Measurements from ENCODE around the gene MADD. TPM values are rescaled to one million over a fixed set of nuclear protein-coding genes. Genes with fewer than 3 reads are reported as not detected.

Gene MADD
- total and polyA plus RNA-seq, 10 of the 15 experiments (the other 5 are each of a cell fraction or from before 2014, with no cell fraction given): 0.47 to 35.4 (median 17.6) TPM

- peak; percentile 70 for FAIRE-seq
- Histone ChIP-seq H3K79me2 (ENCODE audit: control insufficient read depth, insufficient read depth, low read length) (no peaks in the 10 kb centered on the region; the same call in 1 of the 2 replicates), H2AFZ (ENCODE audit: control insufficient read depth, low read depth, low read length) (no peak overlapping the region), H3K27ac (ENCODE audit: control insufficient read depth, insufficient read depth) (no peak overlapping the region), H3K4me1 (ENCODE audit: control insufficient read depth, insufficient read depth, low read length) (no peaks in the 10 kb centered on the region), H3K4me2 (ENCODE audit: control insufficient read depth, insufficient read depth) (no peak overlapping the region), H3K9me3 (replicated peaks; ENCODE audit: control insufficient read depth, insufficient read depth, low read length) (no peaks in the 10 kb centered on the region; the same call in 2 of the 3 replicates), H3K27me3 (replicated peaks in 1 of 2; ENCODE audit: control insufficient read depth in 2 of 2, insufficient read depth in 2 of 2, low read length in 1 of 2) (no peaks in the 10 kb centered on the region), H3K36me3 (ENCODE audit: control insufficient read depth in 2 of 2, insufficient read depth in 2 of 2, low read length in 1 of 2) (peaks cover 3% of the 10 kb centered on the region in 2 experiments; a peak in 3 of 4 replicates), H4K20me1 (ENCODE audit: control insufficient read depth, insufficient read depth) (no peaks in the 10 kb centered on the region), H3K9ac (ENCODE audit: control insufficient read depth, insufficient read depth, low read length) (no peak overlapping the region), H3K4me3 (no peak overlapping the region)
- intact Hi-C loops (cut with micrococcal nuclease; ENCODE audit: unreplicated experiment) (no loop called here), in situ Hi-C loops (cut with MboI) (no loop called here)
- POLR2A ChIA-PET: no interaction called here
- 97% methylated on average over 8 of the region's 9 CpGs for WGBS (ENCODE audit: insufficient coverage, insufficient replicate concordance, low lambda C conversion rate, missing lambda C conversion rate)
- SMC1A ChIA-PET (ENCODE audit: uncharacterized antibody, unreplicated experiment): no interaction called here
- BruUV-seq (replicated peaks): no TSS peak
- CTCF ChIA-PET: no interaction called here
- RAD21 ChIA-PET (ENCODE audit: unreplicated experiment): no interaction called here
- ATAC-seq: no peak
- DNase-seq (ENCODE audit: low read depth, low spot score): no peak
- no peak for TF ChIP-seq CBFB (IDR thresholded peaks at IDR 0.05; ENCODE audit: low read depth)
- TF ChIP-seq ZNF207 (IDR thresholded peaks at IDR 0.05; ENCODE audit: borderline replicate concordance): no peak
- TF ChIP-seq, protein P1, sequence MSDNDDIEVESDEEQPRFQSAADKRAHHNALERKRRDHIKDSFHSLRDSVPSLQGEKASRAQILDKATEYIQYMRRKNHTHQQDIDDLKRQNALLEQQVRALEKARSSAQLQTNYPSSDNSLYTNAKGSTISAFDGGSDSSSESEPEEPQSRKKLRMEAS (IDR thresholded peaks at IDR 0.05; ENCODE audit: low read depth, low read length): no peak
- TF ChIP-seq NFYB (IDR thresholded peaks at IDR 0.05; ENCODE audit: insufficient read depth, low read depth, low read length): no peak
- peak; percentile 72; the same call in 1 of the 2 replicates for TF ChIP-seq TARDBP (IDR thresholded peaks at IDR 0.05; ENCODE audit: borderline replicate concordance)
- TF ChIP-seq NKRF (conservative IDR thresholded peaks at IDR 0.05): no peak
- TF ChIP-seq, protein P2, sequence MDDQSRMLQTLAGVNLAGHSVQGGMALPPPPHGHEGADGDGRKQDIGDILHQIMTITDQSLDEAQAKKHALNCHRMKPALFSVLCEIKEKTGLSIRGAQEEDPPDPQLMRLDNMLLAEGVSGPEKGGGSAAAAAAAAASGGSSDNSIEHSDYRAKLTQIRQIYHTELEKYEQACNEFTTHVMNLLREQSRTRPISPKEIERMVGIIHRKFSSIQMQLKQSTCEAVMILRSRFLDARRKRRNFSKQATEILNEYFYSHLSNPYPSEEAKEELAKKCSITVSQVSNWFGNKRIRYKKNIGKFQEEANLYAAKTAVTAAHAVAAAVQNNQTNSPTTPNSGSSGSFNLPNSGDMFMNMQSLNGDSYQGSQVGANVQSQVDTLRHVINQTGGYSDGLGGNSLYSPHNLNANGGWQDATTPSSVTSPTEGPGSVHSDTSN (IDR thresholded peaks at IDR 0.05; ENCODE audit: insufficient replicate concordance, low read depth, low read length): peak; percentile 7
- TF ChIP-seq SRF (IDR thresholded peaks at IDR 0.05; ENCODE audit: low read depth in 2 of 2, low read length in 2 of 2): no peak
- TF ChIP-seq NFIC (IDR thresholded peaks at IDR 0.05; ENCODE audit: low read depth, low read length): no peak
- TF ChIP-seq PKNOX1 (IDR thresholded peaks at IDR 0.05): no peak
- no peak for TF ChIP-seq CUX1 (IDR thresholded peaks at IDR 0.05; ENCODE audit: insufficient replicate concordance, low read depth, low read length)
These were observed 86.4 kb downstream of the MADD start for GRCh38 chr11:47356129-47356997.

All from GM12878 (cell line).